CD14-positive monocyte (primary cell): Measurements from ENCODE around the gene HCK. TPM values are rescaled to one million over a fixed set of nuclear protein-coding genes. Genes with fewer than 3 reads are reported as not detected.

ENCODE experiments used
- DNase-seq, 3 donors: peaks; one replicate each; pipeline ENCODE4 v3.0.0-alpha.2; 2011 to 2022
- H2AFZ ChIP-seq: 2 replicates; pipeline ENCODE4 v1.6.0; 2012; ENCODE audit warnings: mild to moderate bottlenecking, low read depth, low read length, inconsistent platforms; ENCODE audit not compliant: insufficient read depth, poor library complexity, severe bottlenecking
- H3K27ac ChIP-seq, 2 donors: 1 replicate in 1 of 2; 2 replicates in 1 of 2; pipeline ENCODE4 v1.5.1; 2012 to 2013; ENCODE audit warnings: low read length in 2 of 2, control low read depth in 1 of 2, inconsistent platforms in 1 of 2, low read depth in 1 of 2, mild to moderate bottlenecking in 1 of 2
- H3K27me3 ChIP-seq, 2 donors: one replicate each; pipeline versions ENCODE4 v1.6.0 to v1.6.1; 2011 to 2013; ENCODE audit warnings: low read length in 2 of 2; ENCODE audit not compliant: control insufficient read depth in 2 of 2, insufficient read depth in 2 of 2
- H3K36me3 ChIP-seq, 2 donors: replicated peaks in 1 of 2; 1 replicate in 1 of 2; 2 replicates in 1 of 2; pipeline versions ENCODE4 v1.5.1 to v1.6.1; 2012 to 2013; ENCODE audit warnings: low read length in 2 of 2, control low read depth in 1 of 2, inconsistent platforms in 1 of 2, mild to moderate bottlenecking in 1 of 2; ENCODE audit not compliant: insufficient read depth in 2 of 2, control insufficient read depth in 1 of 2
- H3K4me1 ChIP-seq, 2 donors: 1 replicate in 1 of 2; 2 replicates in 1 of 2; pipeline versions ENCODE4 v1.5.1 to v1.6.1; 2012 to 2013; ENCODE audit warnings: low read length in 2 of 2, control low read depth in 1 of 2, inconsistent platforms in 1 of 2, mild to moderate bottlenecking in 1 of 2, moderate library complexity in 1 of 2; ENCODE audit not compliant: insufficient read depth in 2 of 2, control insufficient read depth in 1 of 2
- H3K4me2 ChIP-seq: replicated peaks from 2 replicates; pipeline ENCODE3; 2012; ENCODE audit warnings: low read length, moderate library complexity, mild to moderate bottlenecking; ENCODE audit not compliant: poor library complexity, severe bottlenecking; ENCODE audit errors: extremely low read depth
- H3K4me3 ChIP-seq, 3 experiments: fragments of 200-600 bp in 1 of 3; sonication (generic) in 1 of 3; replicated peaks in 1 of 3; 1 replicate in 2 of 3; 2 replicates in 1 of 3; pipeline ENCODE4 v1.5.1; 2011 to 2013; ENCODE audit warnings: low read length in 3 of 3, mild to moderate bottlenecking in 3 of 3, control low read depth in 2 of 3, low read depth in 2 of 3, inconsistent platforms in 1 of 3, moderate library complexity in 1 of 3
- H3K79me2 ChIP-seq: 2 replicates; pipeline ENCODE4 v1.6.0; 2012; ENCODE audit warnings: mild to moderate bottlenecking, control low read depth, inconsistent platforms, low read length, moderate library complexity; ENCODE audit not compliant: insufficient read depth
- H3K9ac ChIP-seq: 2 replicates; pipeline ENCODE4 v1.6.0; 2017; ENCODE audit warnings: low read length, mild to moderate bottlenecking; ENCODE audit not compliant: insufficient read depth, poor library complexity, severe bottlenecking
- H3K9me3 ChIP-seq, 2 donors: replicated peaks in 1 of 2; 1 replicate in 1 of 2; 2 replicates in 1 of 2; pipeline versions ENCODE4 v1.5.1 to v1.6.1; 2012 to 2013; ENCODE audit warnings: low read length in 2 of 2, control low read depth in 1 of 2; ENCODE audit not compliant: control insufficient read depth in 1 of 2, insufficient read depth in 1 of 2
- H4K20me1 ChIP-seq: 2 replicates; pipeline ENCODE4 v1.6.0; 2012; ENCODE audit warnings: mild to moderate bottlenecking, low read length, control low read depth, moderate library complexity; ENCODE audit not compliant: insufficient read depth
- H3K27ac Mint-ChIP-seq, 7 donors: one replicate each; pipeline ENCODE4 v1.8.0; 2020; ENCODE audit warnings: mild to moderate bottlenecking in 7 of 7, mixed read lengths in 7 of 7, moderate library complexity in 6 of 7, inconsistent platforms in 2 of 7
- H3K27me3 Mint-ChIP-seq, 3 donors: one replicate each; pipeline ENCODE4 v1.8.0; 2021 to 2022; ENCODE audit warnings: low read depth in 3 of 3, mild to moderate bottlenecking in 3 of 3, mixed read lengths in 3 of 3, moderate library complexity in 3 of 3, inconsistent platforms in 1 of 3
- H3K36me3 Mint-ChIP-seq, 2 donors: one replicate each; pipeline ENCODE4 v1.8.0; 2020; ENCODE audit warnings: mixed read lengths in 2 of 2, inconsistent platforms in 1 of 2, mild to moderate bottlenecking in 1 of 2
- H3K4me1 Mint-ChIP-seq: one replicate; pipeline ENCODE4 v1.8.0; 2020; ENCODE audit warnings: mild to moderate bottlenecking, mixed read lengths
- H3K4me3 Mint-ChIP-seq, 2 donors: one replicate each; pipeline ENCODE4 v1.8.0; 2020; ENCODE audit warnings: mild to moderate bottlenecking in 2 of 2, mixed read lengths in 2 of 2, moderate library complexity in 1 of 2
- H3K9me3 Mint-ChIP-seq, 7 donors: one replicate each; pipeline ENCODE4 v1.8.0; 2020 to 2022; ENCODE audit warnings: mixed read lengths in 7 of 7, mild to moderate bottlenecking in 6 of 7, moderate library complexity in 6 of 7, inconsistent platforms in 2 of 7
- CTCF ChIP-seq: fragments of 200-600 bp; IDR thresholded peaks from one replicate; pipeline ENCODE4 v1.8.0; 2022; ENCODE audit warnings: antibody characterized with exemption, mild to moderate bottlenecking
- WGBS: methylation state at CpG from one replicate; pipeline ENCODE4 v1.1.5; 2013; ENCODE audit warnings: missing lambda C conversion rate; ENCODE audit not compliant: insufficient coverage; 5-methylcytosine and 5-hydroxymethylcytosine counted together
- intact Hi-C, 2 donors: fragments of 100-400 bp; cut with micrococcal nuclease; formaldehyde crosslinking; loops; one replicate each; pipeline versions ENCODE4 v1.15.0 to v1.15.1; 2023
- polyA plus RNA-seq, 3 donors: library from polyadenylated mRNA; depleted of rRNA in 1 of 3; unstranded in 2 of 3; stranded (reverse) in 1 of 3; fragments of 300-500 nt in 2 of 3; fragments of >200 nt in 1 of 3; fragmentation: Illumina TruSeq in 2 of 3; gene quantifications; 1 replicate in 2 of 3; 2 replicates in 1 of 3; pipeline ENCODE4 v1.2.3, GENCODE V29; 2012 to 2021

The HCK gene
- polyA plus RNA-seq, 3 donors, result 430 to 688 (median 526) TPM

DNA sequence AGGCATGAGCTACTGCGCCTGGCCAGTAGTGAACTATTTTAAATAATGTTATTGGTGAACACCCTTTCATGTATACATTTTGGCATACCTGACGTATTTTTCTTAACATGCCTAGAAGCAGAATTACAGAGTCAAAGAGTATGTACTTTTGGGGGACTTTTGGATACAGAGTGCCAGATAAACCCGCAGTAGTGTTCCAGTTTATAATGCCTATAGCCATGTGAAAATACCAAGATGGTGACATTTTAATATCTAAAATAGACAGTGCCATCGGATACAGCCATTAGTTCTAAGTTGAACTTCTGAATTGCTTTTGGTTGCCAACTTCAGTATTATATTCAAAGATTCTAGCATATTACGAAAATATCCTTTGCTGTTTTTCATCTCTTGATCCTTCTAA is 77.8 kb downstream of the HCK start:
- Mint-ChIP-seq H3K4me3 (no peak overlapping the region), H3K36me3 (peaks cover 53 to 68% of the 10 kb centered on the region in 2 donors), H3K27ac (peak overlapping the region in 2 of 7 donors; percentile 5 to 76), H3K9me3 (no peaks in the 10 kb centered on the region), H3K4me1 (peaks cover 20% of the 10 kb centered on the region), H3K27me3 (no peaks in the 10 kb centered on the region)
- Histone ChIP-seq H3K9me3 (no peaks in the 10 kb centered on the region), H3K9ac (no peak overlapping the region), H4K20me1 (peaks cover 98% of the 10 kb centered on the region), H3K79me2 (peaks cover 93% of the 10 kb centered on the region), H3K4me1 (no peaks in the 10 kb centered on the region), H3K27ac (peak overlapping the region in 1 of 2 donors; percentile 49), H3K4me3 (no peak overlapping the region), H3K4me2 (no peak overlapping the region), H2AFZ (no peak overlapping the region), H3K36me3 (peaks cover 30 to 85% of the 10 kb centered on the region in 2 donors), H3K27me3 (no peaks in the 10 kb centered on the region)
- intact Hi-C loops, result no loop called here
- WGBS, result 100% methylated on average over 1 of the region's 5 CpGs
- no peak for DNase-seq
- TF ChIP-seq CTCF, result no peak

GRCh38 chr20:32130352-32130751 is 78.3 kb downstream of the HCK start:
- DNase-seq, result no peak
- Histone ChIP-seq H3K27me3 (no peaks in the 10 kb centered on the region), H4K20me1 (peaks cover 98% of the 10 kb centered on the region), H3K4me3 (no peak overlapping the region), H3K4me2 (no peak overlapping the region), H3K4me1 (no peaks in the 10 kb centered on the region), H3K36me3 (peaks cover 30 to 85% of the 10 kb centered on the region in 2 donors), H3K9me3 (no peaks in the 10 kb centered on the region), H3K27ac (peak overlapping the region in 1 of 2 donors; percentile 49), H2AFZ (no peak overlapping the region), H3K9ac (no peak overlapping the region), H3K79me2 (peaks cover 89% of the 10 kb centered on the region)
- intact Hi-C loops, result no loop called here
- peaks cover 17% of the 10 kb centered on the region for H3K4me1 Mint-ChIP-seq
- H3K27ac Mint-ChIP-seq, result peak overlapping the region in 4 of 7 donors; percentile 5 to 82 (median 65)
- no peaks in the 10 kb centered on the region for H3K9me3 Mint-ChIP-seq
- H3K4me3 Mint-ChIP-seq, result no peak overlapping the region
- TF ChIP-seq CTCF, result no peak
- peaks cover 53 to 68% of the 10 kb centered on the region in 2 donors for H3K36me3 Mint-ChIP-seq
- WGBS, result no CpG with 5 or more reads among the region's 2 CpGs
- no peaks in the 10 kb centered on the region for H3K27me3 Mint-ChIP-seq
